Measurements from ENCODE around the gene SH3RF3.
A peak's percentile ranks its signal among the peaks of the same experiment; 100 is the strongest.

Gene SH3RF3

DNA sequence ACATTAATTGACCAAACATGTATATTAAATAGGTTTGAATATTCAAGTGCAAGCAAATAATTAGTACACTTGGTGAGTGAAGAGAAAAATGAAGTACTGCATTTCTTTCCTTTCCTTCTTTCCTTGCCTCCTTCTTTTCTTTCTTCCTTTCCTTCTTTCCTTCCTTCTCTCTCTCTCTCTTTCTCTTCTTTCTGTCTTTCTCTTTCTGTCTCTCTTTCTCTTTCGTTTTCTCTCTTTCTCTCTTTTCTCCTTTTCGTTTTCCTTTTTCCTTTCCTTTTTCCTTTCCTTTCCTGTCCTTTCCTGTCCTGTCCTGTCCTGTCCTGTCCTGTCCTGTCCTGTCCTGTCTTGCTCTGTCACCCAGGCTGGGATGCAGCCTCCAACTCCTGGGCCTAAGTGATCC lies 119.6 kb downstream of the SH3RF3 start:
- TF ChIP-seq, protein P1, sequence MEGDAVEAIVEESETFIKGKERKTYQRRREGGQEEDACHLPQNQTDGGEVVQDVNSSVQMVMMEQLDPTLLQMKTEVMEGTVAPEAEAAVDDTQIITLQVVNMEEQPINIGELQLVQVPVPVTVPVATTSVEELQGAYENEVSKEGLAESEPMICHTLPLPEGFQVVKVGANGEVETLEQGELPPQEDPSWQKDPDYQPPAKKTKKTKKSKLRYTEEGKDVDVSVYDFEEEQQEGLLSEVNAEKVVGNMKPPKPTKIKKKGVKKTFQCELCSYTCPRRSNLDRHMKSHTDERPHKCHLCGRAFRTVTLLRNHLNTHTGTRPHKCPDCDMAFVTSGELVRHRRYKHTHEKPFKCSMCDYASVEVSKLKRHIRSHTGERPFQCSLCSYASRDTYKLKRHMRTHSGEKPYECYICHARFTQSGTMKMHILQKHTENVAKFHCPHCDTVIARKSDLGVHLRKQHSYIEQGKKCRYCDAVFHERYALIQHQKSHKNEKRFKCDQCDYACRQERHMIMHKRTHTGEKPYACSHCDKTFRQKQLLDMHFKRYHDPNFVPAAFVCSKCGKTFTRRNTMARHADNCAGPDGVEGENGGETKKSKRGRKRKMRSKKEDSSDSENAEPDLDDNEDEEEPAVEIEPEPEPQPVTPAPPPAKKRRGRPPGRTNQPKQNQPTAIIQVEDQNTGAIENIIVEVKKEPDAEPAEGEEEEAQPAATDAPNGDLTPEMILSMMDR (IDR thresholded peaks at IDR 0.05; ENCODE audit: low read length, missing control alignments): no peak
- no peak for DNase-seq (ENCODE audit: low read depth)
- no peak overlapping the region for H3K4me3 ChIP-seq (replicated peaks; ENCODE audit: low read depth, low read length)

DNA sequence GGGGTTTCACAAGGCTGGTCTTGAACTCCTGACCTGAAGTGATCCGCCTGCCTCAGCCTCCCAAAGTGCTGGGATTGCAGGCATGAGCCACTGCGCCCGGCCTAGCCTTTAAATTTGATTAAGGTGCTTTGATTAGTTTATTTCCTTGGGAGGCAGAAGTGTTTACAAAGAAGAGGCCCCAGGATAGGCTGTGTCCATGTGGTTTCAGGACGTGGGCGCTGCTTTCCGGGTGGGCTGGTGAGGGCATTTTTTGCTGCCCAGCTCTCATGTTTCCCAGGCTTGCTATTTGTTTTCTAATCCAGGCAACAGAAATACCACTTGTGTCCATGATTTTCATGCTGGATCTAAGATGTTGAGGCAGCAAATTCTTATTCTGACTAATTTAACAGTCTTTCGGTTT lies 124.2 kb downstream of the SH3RF3 start:
- TF ChIP-seq, protein P1 (IDR thresholded peaks at IDR 0.05; ENCODE audit: low read length, missing control alignments): no peak
- no peak for DNase-seq (ENCODE audit: low read depth)
- H3K4me3 ChIP-seq (replicated peaks; ENCODE audit: low read depth, low read length): no peak overlapping the region

DNA sequence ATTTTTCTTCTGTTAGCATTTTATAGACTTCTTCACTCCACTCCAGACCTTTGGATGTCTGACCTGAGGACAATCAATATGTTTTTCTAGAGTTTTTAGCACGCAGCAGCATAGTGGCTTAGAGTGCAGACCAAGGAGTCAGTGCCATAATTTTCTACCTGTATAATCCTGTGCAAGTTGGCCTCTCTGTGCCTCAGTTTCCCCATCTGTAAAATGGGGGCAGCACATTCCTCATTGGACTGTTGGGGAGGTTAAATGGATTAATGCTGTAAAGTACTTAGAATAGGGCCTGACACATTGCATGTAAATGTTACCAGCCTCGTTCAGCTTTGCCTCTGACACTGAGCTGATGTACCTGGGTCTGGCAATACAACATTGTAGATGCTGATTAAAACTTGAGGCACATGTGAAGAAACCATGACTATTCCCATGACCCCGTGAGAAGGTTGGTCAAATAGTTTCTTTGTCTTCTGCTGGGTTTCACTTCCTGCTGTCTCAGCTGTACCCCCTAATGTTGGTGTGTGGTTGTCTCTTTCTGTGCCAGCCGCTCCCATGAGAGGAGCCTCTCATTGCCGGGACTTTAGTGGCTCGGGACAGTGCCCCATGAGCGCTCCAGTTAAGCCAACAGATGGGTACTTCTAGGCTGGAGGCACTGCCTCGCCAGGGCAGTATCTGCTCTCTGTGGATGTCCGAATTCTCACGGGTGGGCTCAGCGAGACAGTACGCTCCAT lies 125.3 kb downstream of the SH3RF3 start:
- TF ChIP-seq, protein P1 (IDR thresholded peaks at IDR 0.05; ENCODE audit: low read length, missing control alignments): no peak
- DNase-seq (ENCODE audit: low read depth): no peak

DNA sequence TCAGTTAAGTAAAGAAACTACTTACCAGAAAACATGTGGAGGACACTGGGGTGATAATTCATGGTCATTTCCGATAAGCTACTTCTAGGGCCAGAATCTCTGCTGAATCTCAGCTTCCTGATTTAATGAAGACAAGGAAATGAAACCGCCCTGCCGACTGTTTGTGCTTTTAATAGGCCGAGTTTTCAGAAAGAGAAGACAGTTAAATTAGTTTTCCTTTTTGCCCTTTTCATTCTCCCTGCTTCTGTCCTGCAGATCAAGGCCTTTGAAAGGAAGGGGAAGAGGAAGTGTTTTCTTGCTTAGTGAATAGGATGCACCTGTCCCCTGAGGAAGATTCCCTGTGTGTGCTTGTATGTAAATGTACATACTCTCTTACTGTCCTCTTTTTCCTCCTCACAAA lies 126.6 kb downstream of the SH3RF3 start:
- TF ChIP-seq, protein P1 (IDR thresholded peaks at IDR 0.05; ENCODE audit: low read length, missing control alignments): no peak
- no peak overlapping the region for H3K4me3 ChIP-seq (replicated peaks; ENCODE audit: low read depth, low read length)

More for the DNA sequence above, 125.3 kb downstream of the SH3RF3 start:
- no peak overlapping the region for H3K4me3 ChIP-seq (replicated peaks; ENCODE audit: low read depth, low read length)

DNA sequence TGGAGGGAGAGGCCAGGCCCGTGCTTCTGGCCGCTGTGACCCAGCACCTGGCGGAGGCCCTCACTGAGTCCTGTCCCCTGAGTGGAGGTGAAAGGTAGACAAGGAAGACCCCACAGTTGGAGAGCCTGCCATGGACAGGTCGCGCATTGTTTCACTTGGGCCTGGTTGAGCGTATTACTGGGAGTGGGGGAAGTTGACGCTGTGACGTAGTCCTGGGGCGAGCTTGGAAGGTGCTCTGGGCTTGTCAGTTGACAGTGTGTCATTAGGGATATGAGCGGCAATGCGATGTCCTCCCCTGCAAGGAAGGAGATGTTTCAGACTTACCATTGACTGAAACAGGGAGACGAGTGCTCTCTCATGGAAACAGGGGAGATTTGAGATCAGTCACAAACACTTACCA lies 127.1 kb downstream of the SH3RF3 start:
- no peak for DNase-seq (ENCODE audit: low read depth)
- H3K4me3 ChIP-seq (replicated peaks; ENCODE audit: low read depth, low read length): no peak overlapping the region
- TF ChIP-seq, protein P1 (IDR thresholded peaks at IDR 0.05; ENCODE audit: low read length, missing control alignments): no peak

More for the DNA sequence above, 126.6 kb downstream of the SH3RF3 start:
- DNase-seq (ENCODE audit: low read depth): no peak

DNA sequence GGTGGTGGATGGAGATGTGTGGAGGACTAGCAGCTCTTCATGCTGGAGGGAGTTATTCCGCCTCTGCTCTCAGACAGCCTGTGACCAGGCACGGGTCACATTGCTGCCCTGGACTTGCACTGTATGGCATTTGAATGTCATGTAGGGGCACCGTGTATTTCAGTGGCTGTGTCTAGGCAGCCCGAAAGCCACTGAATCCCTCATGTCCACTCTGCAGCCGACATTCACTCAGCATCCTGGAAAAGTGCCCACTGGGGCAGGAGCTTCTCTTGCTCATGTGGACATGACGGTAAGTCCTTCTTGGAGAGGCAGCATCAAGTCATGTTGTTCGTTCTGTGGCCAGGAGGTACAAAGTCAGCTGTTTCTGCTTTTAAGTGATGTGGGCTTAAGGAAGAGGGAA lies 127.9 kb downstream of the SH3RF3 start:
- peak; percentile 45 for DNase-seq (ENCODE audit: low read depth)
- H3K4me3 ChIP-seq (replicated peaks; ENCODE audit: low read depth, low read length): no peak overlapping the region

More for the DNA sequence above, 127.9 kb downstream of the SH3RF3 start:
- TF ChIP-seq, protein P1 (IDR thresholded peaks at IDR 0.05; ENCODE audit: low read length, missing control alignments): no peak
